Colonic mucosa (tissue), 4 donors: Measurements from ENCODE around the gene ANKHD1. TPM values are rescaled to one million over a fixed set of nuclear protein-coding genes. Genes with fewer than 3 reads are reported as not detected.
A peak's percentile ranks its signal among the peaks of the same experiment; 100 is the strongest.

Experiments
- DNase-seq: peaks from one replicate; pipeline ENCODE4 v3.0.0-alpha.2; 2020
- H3K27ac ChIP-seq: fragments of 200-600 bp; one replicate; pipeline ENCODE4 v1.8.0; 2021
- H3K27me3 ChIP-seq: fragments of 200-600 bp; one replicate; pipeline ENCODE4 v1.8.0; 2021
- H3K36me3 ChIP-seq: fragments of 200-600 bp; one replicate; pipeline ENCODE4 v1.8.0; 2021
- H3K4me1 ChIP-seq: fragments of 200-600 bp; one replicate; pipeline ENCODE4 v1.8.0; 2021; ENCODE audit warnings: mild to moderate bottlenecking
- H3K4me3 ChIP-seq: fragments of 200-600 bp; one replicate; pipeline ENCODE4 v1.8.0; 2021
- H3K9ac ChIP-seq, 2 donors: one replicate each; pipeline ENCODE4 v1.7.0; 2013; ENCODE audit warnings: control low read depth in 2 of 2, low read depth in 2 of 2, low read length in 2 of 2
- H3K9me3 ChIP-seq: fragments of 200-600 bp; one replicate; pipeline ENCODE4 v1.8.0; 2021
- CTCF ChIP-seq: fragments of 200-600 bp; IDR thresholded peaks from one replicate; pipeline ENCODE4 v1.8.0; 2022; ENCODE audit warnings: antibody characterized with exemption, mild to moderate bottlenecking
- intact Hi-C: fragments of 100-400 bp; cut with DNase I; formaldehyde crosslinking; loops from one replicate; pipeline ENCODE4 v1.14.1; 2022
- total RNA-seq, 2 donors: library from RNA; stranded (reverse); fragmentation: NEBNext Ultra II Directional in 1 of 2; extraction: Animal tissue kit (Norgen Biotek cat#: 25700) in 1 of 2; gene quantifications; one replicate each; pipeline ENCODE4 v1.2.1, GENCODE V29; 2021
- donor health status: healthy.
- donor health status: DM: no; HTN: no; CAD: no.
- donor health status: DM: no; HTN: no; CAD: no.

ANKHD1 gene
- total RNA-seq, 2 donors from 2014 or later: 108 to 115 TPM

DNA sequence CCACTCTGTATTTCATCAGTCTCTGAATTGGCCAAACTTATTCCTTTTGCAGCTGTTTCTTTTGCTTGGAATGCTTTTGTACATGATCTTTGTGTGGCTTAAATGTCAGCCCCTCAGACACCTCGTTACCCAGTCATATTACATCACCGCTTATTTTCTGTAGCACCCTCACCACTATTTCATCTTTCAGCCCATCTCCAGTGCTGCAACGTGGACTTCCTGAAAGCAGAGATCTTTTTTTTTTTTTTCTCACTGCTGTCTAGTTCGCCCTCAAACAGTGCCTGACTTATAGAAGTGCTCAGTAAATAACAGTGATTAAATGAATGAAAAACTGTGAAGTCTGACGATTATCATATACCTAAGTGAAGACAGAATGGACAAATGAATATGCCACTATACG is 154.8 kb downstream of the ANKHD1 start:
- Histone ChIP-seq H3K9ac (peak overlapping the region; percentile 89 to 90), H3K4me1 (peaks cover 16% of the 10 kb centered on the region), H3K4me3 (peak overlapping the region; percentile 71), H3K36me3 (peaks cover 6% of the 10 kb centered on the region), H3K9me3 (no peaks in the 10 kb centered on the region), H3K27me3 (no peaks in the 10 kb centered on the region), H3K27ac (no peak overlapping the region)
- TF ChIP-seq CTCF: no peak
- no peak for DNase-seq
- intact Hi-C loops: no loop called here

DNA sequence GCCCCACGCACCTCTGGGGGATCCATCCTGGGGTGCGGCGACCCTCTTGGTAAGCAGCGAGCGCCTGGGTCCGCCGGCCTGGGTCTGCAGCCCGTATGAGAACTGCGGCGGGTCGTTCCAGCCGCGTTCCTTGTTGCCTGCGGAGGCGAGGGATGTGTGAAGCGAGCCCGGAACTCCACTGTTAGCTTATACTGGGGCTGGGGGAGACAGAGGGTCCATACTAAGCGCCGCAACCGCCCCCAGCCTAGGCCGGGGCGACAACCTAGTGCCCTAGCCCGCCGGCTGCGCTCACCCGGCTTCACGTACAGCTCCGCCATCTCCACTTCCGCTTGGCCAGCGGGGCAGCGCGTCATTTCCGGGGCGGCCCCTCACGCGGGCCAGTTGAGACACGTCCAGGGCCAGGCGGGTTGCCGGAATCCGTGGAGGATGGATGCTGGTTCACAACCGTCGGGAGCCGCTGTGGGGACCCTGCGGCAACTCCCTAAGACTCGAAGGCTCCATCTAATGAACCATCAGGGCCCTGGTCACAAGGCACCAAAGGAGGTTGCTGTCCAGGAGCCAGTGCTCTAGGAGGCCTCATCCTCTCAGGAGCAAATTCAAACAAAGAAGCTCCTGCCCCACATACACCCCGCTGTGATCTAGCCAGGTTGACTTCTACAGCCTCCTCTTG is 155.6 kb downstream of the ANKHD1 start, which contains the start of gene SRA1:
TSS of gene SRA1 (minus strand) at position 338 of the 670 bp plus-strand sequence. CDS start at position 317, 21 bp downstream.
- H3K27me3 ChIP-seq: no peaks in the 10 kb centered on the region
- H3K9me3 ChIP-seq: no peaks in the 10 kb centered on the region
- peak within 1 kb of the TSS; percentile 71 for H3K4me3 ChIP-seq
- H3K4me1 ChIP-seq: peaks cover 16% of the 10 kb centered on the region
- DNase-seq: peak; percentile 96
- H3K27ac ChIP-seq: peak within 1 kb of the TSS; percentile 75
- H3K9ac ChIP-seq: peak within 1 kb of the TSS; percentile 89 to 90
- no peak for TF ChIP-seq CTCF
- intact Hi-C loops: no loop called here
- H3K36me3 ChIP-seq: no peaks in the 10 kb centered on the region

DNA sequence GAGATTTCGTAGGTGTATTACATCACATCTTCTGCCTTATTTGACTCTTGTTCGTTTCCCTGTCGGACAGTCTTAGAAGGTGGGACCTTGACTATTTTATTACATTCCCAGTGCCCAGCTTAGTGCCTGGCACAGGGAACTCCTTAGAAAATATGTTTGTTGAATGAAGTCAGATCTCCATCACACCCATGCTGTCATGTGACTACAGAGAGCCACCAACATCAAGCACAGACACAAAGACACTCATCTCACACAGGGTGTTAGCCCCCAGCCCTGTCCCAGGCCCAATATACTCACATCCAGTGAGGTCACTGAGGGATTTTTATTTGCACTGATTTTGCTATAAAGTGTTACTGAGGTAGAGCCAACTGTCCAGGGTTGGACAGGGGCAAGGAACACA is 156.3 kb downstream of the ANKHD1 start:
- peak overlapping the region in 1 of 2 donors; percentile 90 for H3K9ac ChIP-seq
- no peaks in the 10 kb centered on the region for H3K27me3 ChIP-seq
- no peaks in the 10 kb centered on the region for H3K9me3 ChIP-seq
- intact Hi-C loops: no loop called here
- peaks cover 16% of the 10 kb centered on the region for H3K4me1 ChIP-seq
- no peaks in the 10 kb centered on the region for H3K36me3 ChIP-seq
- no peak for TF ChIP-seq CTCF
- H3K4me3 ChIP-seq: no peak overlapping the region
- DNase-seq: no peak
- peak overlapping the region; percentile 75 for H3K27ac ChIP-seq

DNA sequence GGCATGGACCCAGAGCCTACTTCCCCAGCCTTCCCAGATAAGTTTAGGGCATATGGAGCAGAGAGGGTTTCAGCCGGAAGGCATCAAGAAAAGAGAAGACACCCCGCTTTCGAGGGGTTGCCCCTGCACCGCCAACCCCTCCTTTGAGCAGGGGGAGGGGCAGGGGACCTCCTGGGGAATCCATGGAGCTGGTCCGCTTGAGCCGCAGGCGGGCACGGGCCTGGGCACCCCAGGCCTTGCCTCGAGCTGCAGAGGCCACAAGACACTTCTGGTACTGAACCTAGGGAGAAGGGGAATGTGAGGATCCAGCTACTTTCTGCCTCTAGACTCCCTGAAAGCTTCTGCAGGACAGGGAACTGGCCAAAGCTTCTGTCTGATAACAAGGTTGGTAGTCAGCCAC is 156.9 kb downstream of the ANKHD1 start:
- H3K4me3 ChIP-seq: no peak overlapping the region
- DNase-seq: no peak
- no peaks in the 10 kb centered on the region for H3K9me3 ChIP-seq
- H3K4me1 ChIP-seq: peaks cover 21% of the 10 kb centered on the region
- no peaks in the 10 kb centered on the region for H3K36me3 ChIP-seq
- no peak overlapping the region for H3K27ac ChIP-seq
- no peaks in the 10 kb centered on the region for H3K27me3 ChIP-seq
- intact Hi-C loops: no loop called here
- TF ChIP-seq CTCF: no peak
- no peak overlapping the region for H3K9ac ChIP-seq

- intact Hi-C loops: no loop called here
- no peaks in the 10 kb centered on the region for H3K27me3 ChIP-seq
- no peak overlapping the region for H3K9ac ChIP-seq
- TF ChIP-seq CTCF: no peak
- DNase-seq: no peak
- no peak overlapping the region for H3K27ac ChIP-seq
- H3K36me3 ChIP-seq: no peaks in the 10 kb centered on the region
- H3K4me1 ChIP-seq: peaks cover 17% of the 10 kb centered on the region
- no peaks in the 10 kb centered on the region for H3K9me3 ChIP-seq
- no peak overlapping the region for H3K4me3 ChIP-seq
Measured at GRCh38 chr5:140560227-140560626, 158.6 kb downstream of the ANKHD1 start.
